Measurements from ENCODE around the gene SLC35B1. TPM values are rescaled to one million over a fixed set of nuclear protein-coding genes. Genes with fewer than 3 reads are reported as not detected.
"Not testable (repeated sequence)": the region's sequence is repeated elsewhere in the genome, so short reads cannot be mapped to it uniquely, and the experiment has no call there.

SLC35B1 gene
- polyA plus RNA-seq, 4 donors = 79.3 to 86.4 (median 83.1) TPM

DNA sequence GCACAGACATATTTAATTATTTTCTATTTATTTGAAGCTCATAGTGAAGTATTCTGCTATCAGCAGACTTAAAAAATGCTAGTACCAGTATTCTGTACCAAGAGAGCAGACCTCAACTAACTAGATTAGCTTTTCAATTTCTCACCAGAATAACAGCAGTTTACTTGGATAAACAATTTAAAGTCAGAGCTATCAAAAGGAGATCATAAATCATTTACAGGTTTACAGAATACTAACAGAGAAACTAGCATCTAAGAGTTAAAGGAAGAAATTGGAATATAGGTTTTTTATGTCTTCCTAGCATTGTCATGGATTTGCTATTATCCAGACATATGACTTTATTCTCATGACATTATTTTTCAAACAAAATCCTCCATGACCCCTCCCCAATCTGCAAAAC is 33.3 kb downstream of the SLC35B1 start:
- DNase-seq (ENCODE audit: low read depth in 4 of 4, low spot score in 3 of 4) = no peak

DNA sequence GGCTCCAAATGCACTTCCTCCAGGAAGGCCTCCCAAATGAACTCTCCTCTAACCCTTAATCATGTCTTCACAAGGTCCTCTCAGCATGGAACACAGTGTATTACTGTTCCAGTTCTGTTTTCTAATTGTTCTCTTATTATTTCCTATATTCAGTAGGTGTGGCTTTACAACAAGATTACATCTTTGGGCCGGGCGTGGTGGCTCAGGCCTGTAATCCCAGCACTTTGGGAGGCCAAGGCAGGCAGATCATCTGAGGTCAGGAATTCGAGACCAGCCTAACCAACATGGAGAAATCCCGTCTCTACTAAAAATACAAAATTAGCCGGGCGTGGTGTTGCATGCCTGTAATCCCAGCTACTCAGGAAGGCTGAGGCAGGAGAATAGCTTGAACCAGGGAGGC is 34.1 kb downstream of the SLC35B1 start:
- not testable (repeated sequence) for DNase-seq (ENCODE audit: low read depth in 4 of 4, low spot score in 3 of 4)

DNA sequence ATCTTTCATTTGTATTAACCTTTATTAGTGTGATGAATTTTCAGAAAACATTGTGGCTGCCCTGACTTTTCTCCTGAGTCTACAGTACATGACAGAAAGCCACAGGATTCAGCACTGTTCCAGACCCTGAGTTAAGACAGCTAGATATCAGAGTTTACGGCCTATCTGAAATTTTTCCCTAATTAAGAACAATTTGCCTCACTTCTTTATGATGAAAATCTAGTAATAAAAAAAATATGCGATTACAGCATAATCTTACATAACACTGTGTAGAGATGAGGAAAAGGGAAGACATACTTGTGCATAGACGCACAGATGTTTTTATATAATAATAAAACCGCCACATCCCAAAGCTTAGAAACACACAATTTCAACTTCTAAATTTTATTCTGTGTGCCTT is 37.1 kb downstream of the SLC35B1 start:
- no peak for DNase-seq (ENCODE audit: low read depth in 4 of 4, low spot score in 3 of 4)

DNA sequence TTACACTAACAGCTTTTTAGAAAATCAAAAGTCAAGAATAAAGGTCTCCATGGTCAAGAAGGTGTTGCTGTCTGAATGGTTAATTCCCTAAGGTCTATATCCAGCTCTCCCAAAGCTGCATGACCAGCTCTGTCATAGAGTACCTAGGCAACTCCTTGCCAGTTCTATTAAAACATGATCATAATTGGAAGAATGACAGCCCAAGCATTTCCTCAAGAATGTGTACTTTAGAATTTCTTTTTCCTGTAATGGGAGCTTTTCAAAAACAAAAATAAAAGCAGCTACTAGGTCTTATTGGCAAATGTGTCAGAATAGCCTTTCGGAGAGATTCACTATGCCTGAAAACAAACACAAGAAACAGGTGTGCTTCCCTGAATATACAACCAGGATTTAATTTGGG is 37.8 kb downstream of the SLC35B1 start:
- DNase-seq (ENCODE audit: low read depth in 4 of 4, low spot score in 3 of 4) = no peak

DNA sequence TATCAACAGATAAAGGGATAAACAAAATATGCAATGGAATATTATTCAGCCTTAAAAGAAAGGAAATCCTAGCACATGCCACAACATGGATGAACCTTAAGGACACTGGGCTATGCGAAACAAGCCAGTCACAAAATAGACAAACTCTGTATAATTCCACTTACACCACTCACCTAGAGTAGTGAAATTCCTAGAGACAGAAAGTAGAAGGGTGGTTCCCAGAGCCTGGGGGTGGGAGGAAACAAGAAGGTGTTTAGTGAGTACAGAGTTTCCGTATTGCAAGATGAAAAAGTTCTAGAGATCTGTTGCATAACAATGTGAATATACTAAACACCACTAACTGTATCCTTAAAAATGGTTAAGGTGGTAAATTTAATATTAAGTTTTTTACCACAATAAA is 39.9 kb downstream of the SLC35B1 start:
- no peak for DNase-seq (ENCODE audit: low read depth in 4 of 4, low spot score in 3 of 4)

DNA sequence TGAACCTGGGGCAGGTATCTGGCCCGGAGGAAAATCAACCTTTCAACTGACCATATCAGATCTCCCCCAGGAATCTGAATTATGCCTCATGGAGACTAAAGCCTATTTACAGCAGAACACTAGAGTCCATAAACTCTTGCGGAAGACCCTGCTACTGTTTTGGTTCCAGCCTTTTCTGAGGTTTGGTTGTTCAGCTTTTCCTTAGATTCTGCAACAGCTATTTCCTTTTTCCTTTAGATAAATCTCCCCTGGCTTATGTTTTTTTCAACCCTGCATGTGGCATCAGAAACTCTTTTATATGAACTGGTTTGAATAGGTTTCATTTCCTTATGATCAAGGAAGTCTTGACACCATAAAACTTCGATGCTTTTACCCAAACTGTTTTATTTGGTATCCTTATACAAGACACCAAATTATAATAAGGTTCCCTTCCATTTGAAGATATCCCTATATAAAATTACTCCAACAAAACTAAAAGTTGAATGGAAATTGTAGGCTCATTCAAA is 43.0 kb downstream of the SLC35B1 start:
- DNase-seq (ENCODE audit: low read depth in 4 of 4, low spot score in 3 of 4) = no peak

DNA sequence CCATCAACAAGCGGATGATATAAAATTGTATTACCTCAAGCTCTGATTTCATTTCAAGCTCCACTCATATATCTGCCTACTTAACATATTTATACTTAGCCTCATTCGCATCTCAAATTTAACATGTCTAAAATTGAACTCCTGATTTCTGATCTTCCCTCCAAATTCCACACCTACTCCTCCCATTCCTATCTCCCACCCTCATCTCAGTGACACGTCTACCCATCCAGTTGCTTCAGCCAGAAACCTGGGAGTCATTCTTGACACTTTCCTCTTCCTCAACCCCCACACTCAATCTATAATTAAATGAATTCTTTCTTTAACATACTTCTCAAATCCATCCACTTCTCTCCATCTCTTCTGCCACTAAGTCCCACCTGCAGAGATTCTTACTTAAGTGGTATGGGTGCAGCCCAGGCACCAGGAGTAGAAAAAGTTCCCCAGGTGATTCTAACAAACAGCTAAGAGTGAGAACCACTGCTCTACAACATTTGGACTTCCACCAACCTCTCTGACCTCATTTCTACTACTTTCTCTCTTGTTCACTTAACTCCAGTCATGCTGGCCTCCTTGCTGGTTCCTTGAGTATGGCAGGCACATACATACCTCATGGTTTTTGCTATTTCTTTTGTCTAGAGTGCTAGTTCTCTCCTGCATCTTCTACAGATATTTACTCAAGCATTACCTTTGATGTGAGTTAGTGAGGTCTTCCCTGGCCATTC is 47.9 kb downstream of the SLC35B1 start:
- DNase-seq (ENCODE audit: low read depth in 4 of 4, low spot score in 3 of 4) = no peak

DNA sequence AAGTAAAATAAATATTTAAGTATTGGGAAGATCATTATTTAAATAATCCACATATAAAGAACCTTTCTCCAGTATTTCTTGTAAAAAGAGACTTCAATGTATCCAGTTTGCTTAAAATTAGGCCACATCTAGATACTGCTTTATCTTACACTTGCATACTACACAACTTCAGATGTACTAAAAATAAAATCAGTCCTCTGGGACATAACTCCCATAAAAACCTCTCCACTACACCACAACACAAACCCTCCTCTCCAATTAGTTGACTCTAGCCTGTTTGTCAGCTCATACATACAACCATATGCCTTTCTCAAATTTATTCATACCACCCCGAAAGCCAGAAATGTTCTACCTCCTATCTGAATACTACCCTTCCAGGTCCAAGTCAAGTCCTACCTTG is 51.5 kb downstream of the SLC35B1 start:
- no peak for DNase-seq (ENCODE audit: low read depth in 4 of 4, low spot score in 3 of 4)

Other genes starting within 250 kb of the SLC35B1 start
- 1 to 10 TPM; 5.7 to 9.0 (median 6.2) TPM for gene NGFR, start 212.7 kb downstream of the SLC35B1 start, polyA plus RNA-seq (ENCODE audit: insufficient read length in 4 of 4)
- 1 to 10 TPM; 1.1 to 1.5 (median 1.3) TPM for gene NXPH3, start 132.1 kb downstream of the SLC35B1 start, polyA plus RNA-seq (ENCODE audit: insufficient read length in 4 of 4)
- 10 to 100 TPM; 61.0 to 70.6 (median 64.2) TPM for gene SPOP, start 29.9 kb downstream of the SLC35B1 start, polyA plus RNA-seq (ENCODE audit: insufficient read length in 4 of 4)
- gene FAM117A, start 56.2 kb upstream of the SLC35B1 start, polyA plus RNA-seq (ENCODE audit: insufficient read length in 4 of 4) = 10 to 100 TPM; 18.0 to 21.8 (median 20.2) TPM
- gene KAT7, start 80.7 kb upstream of the SLC35B1 start, polyA plus RNA-seq (ENCODE audit: insufficient read length in 4 of 4) = 10 to 100 TPM; 48.0 to 58.2 (median 52.1) TPM
- under 1 TPM in 1 of 4 donors, not detected in 3; 0.17 TPM for gene TAC4, start 140.1 kb upstream of the SLC35B1 start, polyA plus RNA-seq (ENCODE audit: insufficient read length in 4 of 4)